Measurements from ENCODE around the gene TIMM10B.

TIMM10B gene

GRCh38 chr11:6473451-6474412 lies 7.6 kb upstream of the TIMM10B start, which contains the start of gene TRIM3:
Gene TRIM3 (minus strand): TSS chr11:6473941. CDS start chr11:6465695, 8,246 bp downstream.
- DNase-seq: peak; percentile 85 to 92 (median 86)

- no peak for DNase-seq
These were observed 6.9 kb upstream of the TIMM10B start for GRCh38 chr11:6474413-6474792.

- DNase-seq: no peak
These were observed 6.3 kb upstream of the TIMM10B start for GRCh38 chr11:6474806-6475500.

GRCh38 chr11:6475936-6476335 lies 5.4 kb upstream of the TIMM10B start:
- peak in 1 of 3 experiments; percentile 11 for DNase-seq

- no peak for DNase-seq
These were observed 4.7 kb upstream of the TIMM10B start for GRCh38 chr11:6476571-6476970.

GRCh38 chr11:6480299-6480914 lies 894 bp upstream of the TIMM10B start:
- no peak for DNase-seq

GRCh38 chr11:6481924-6482275 lies 599 bp downstream of the TIMM10B start:
- DNase-seq: no peak

- no peak for DNase-seq
These were observed 1.1 kb downstream of the TIMM10B start for GRCh38 chr11:6482441-6482840.

GRCh38 chr11:6483015-6483414 lies 1.7 kb downstream of the TIMM10B start:
- DNase-seq: no peak

- DNase-seq: no peak
These were observed 4.4 kb downstream of the TIMM10B start for GRCh38 chr11:6485661-6486060.

- no peak for DNase-seq
These were observed 5.0 kb downstream of the TIMM10B start for GRCh38 chr11:6486256-6486655.

- no peak for DNase-seq
These were observed 5.6 kb downstream of the TIMM10B start for GRCh38 chr11:6486938-6487337.

GRCh38 chr11:6488342-6488741 lies 7.0 kb downstream of the TIMM10B start:
- DNase-seq: no peak

- DNase-seq: no peak
These were observed 7.5 kb downstream of the TIMM10B start for GRCh38 chr11:6488821-6489220.

GRCh38 chr11:6489306-6489705 lies 8.0 kb downstream of the TIMM10B start:
- no peak for DNase-seq

- DNase-seq: no peak
These were observed 16.0 kb downstream of the TIMM10B start, which contains the start of gene DNHD1 for GRCh38 chr11:6497069-6497839. Gene DNHD1 (plus strand): TSS chr11:6497280. CDS start chr11:6498216, 936 bp downstream.

- no peak for DNase-seq
These were observed 16.8 kb downstream of the TIMM10B start for GRCh38 chr11:6498121-6498520.

- DNase-seq: no peak
These were observed 17.2 kb downstream of the TIMM10B start for GRCh38 chr11:6498544-6498943.

- DNase-seq: no peak
These were observed 21.1 kb downstream of the TIMM10B start for GRCh38 chr11:6502382-6502781.

- no peak for DNase-seq
These were observed 22.9 kb downstream of the TIMM10B start for GRCh38 chr11:6504166-6504565.

GRCh38 chr11:6505577-6506240 lies 24.4 kb downstream of the TIMM10B start:
- peak; percentile 4 to 56 (median 41) for DNase-seq

- DNase-seq: no peak
These were observed 35.6 kb downstream of the TIMM10B start for GRCh38 chr11:6516865-6517264.

All from NCI-H1417 (cell line).